Gastroesophageal sphincter (tissue), 4 donors: ENCODE results near the gene CTNND2. TPM values are rescaled to one million over a fixed set of nuclear protein-coding genes. Genes with fewer than 3 reads are reported as not detected.

Experiments
- ATAC-seq: fragments of 150-250 bp; one replicate; pipeline ENCODE4 v1.9.1; 2016; ENCODE audit warnings: mild to moderate bottlenecking, moderate library complexity
- H3K27ac ChIP-seq, 4 donors: fragments of 200-600 bp; sonication (generic) in 3 of 4; 1 replicate in 3 of 4; 2 replicates in 1 of 4; pipeline ENCODE4 v1.5.1; 2016 to 2019
- H3K27me3 ChIP-seq: fragments of 200-600 bp; sonication (generic); one replicate; pipeline ENCODE4 v1.5.1; 2019
- H3K36me3 ChIP-seq, 2 donors: fragments of 200-600 bp; sonication (generic); one replicate each; pipeline ENCODE4 v1.5.1; 2019; ENCODE audit warnings: control low read depth in 1 of 2
- H3K4me1 ChIP-seq, 3 donors: fragments of 200-600 bp; sonication (generic); 1 replicate in 2 of 3; 2 replicates in 1 of 3; pipeline ENCODE4 v1.5.1; 2016 to 2019; ENCODE audit warnings: control low read depth in 2 of 3
- H3K4me3 ChIP-seq, 2 donors: fragments of 200-600 bp; sonication (generic); one replicate each; pipeline ENCODE4 v1.5.1; 2019; ENCODE audit warnings: mild to moderate bottlenecking in 1 of 2, moderate library complexity in 1 of 2
- H3K9me3 ChIP-seq, 3 donors: fragments of 200-600 bp; sonication (generic); one replicate each; pipeline ENCODE4 v1.5.1; 2017 to 2019; ENCODE audit warnings: control low read depth in 2 of 3
- CTCF ChIP-seq, 4 experiments: fragments of 200-600 bp in 2 of 4; fragments of 450-650 bp in 2 of 4; sonication (generic) in 1 of 4; IDR thresholded peaks; one replicate each; pipeline ENCODE4 v1.5.1; 2017 to 2019; ENCODE audit warnings: antibody characterized with exemption in 4 of 4, mild to moderate bottlenecking in 2 of 4, moderate library complexity in 2 of 4
- EP300 ChIP-seq: sonication (generic); formaldehyde crosslinking; IDR thresholded peaks from one replicate; pipeline ENCODE4 v1.6.1; 2017; ENCODE audit warnings: antibody characterized with exemption, mild to moderate bottlenecking
- POLR2A ChIP-seq, 2 donors: fragments of 450-650 bp; IDR thresholded peaks; one replicate each; pipeline ENCODE4 v1.6.1; 2017; ENCODE audit warnings: antibody characterized with exemption in 2 of 2, mild to moderate bottlenecking in 2 of 2, moderate library complexity in 1 of 2
- POLR2AphosphoS5 ChIP-seq: sonication (generic); formaldehyde crosslinking; IDR thresholded peaks from one replicate; pipeline ENCODE4 v1.6.1; 2017; ENCODE audit warnings: antibody characterized with exemption
- WGBS, 2 donors: methylation state at CpG; one replicate each; pipeline ENCODE4 v1.1.5; 2018; ENCODE audit warnings: low coverage in 1 of 2; 5-methylcytosine and 5-hydroxymethylcytosine counted together
- total RNA-seq, 4 donors: library from RNA; depleted of rRNA; stranded (reverse); fragments of >200 nt; gene quantifications; one replicate each; pipeline ENCODE4 v1.1.0, GENCODE V29; 2016

CTNND2 gene
- total RNA-seq, 4 donors from 2014 or later: 0.40 to 3.1 (median 1.9) TPM

- no peak overlapping the region for H3K27ac ChIP-seq
- no peaks in the 10 kb centered on the region for H3K4me1 ChIP-seq
- no peak overlapping the region for H3K4me3 ChIP-seq
- TF ChIP-seq POLR2AphosphoS5: no peak
- TF ChIP-seq POLR2A (IDR thresholded peaks at IDR 0.05): no peak
- no peak for TF ChIP-seq EP300
- TF ChIP-seq CTCF (IDR thresholded peaks at IDR 0.05): no peak
- peaks cover 6% of the 10 kb centered on the region for H3K27me3 ChIP-seq
- H3K36me3 ChIP-seq: no peaks in the 10 kb centered on the region
- WGBS, 2 donors: 58 to 77% methylated on average over 1 of the region's 1 CpG
- no peak for ATAC-seq
- no peaks in the 10 kb centered on the region for H3K9me3 ChIP-seq
Measured at GRCh38 chr5:11306365-11306764, 597.9 kb downstream of the CTNND2 start.

- Histone ChIP-seq H3K9me3 (no peaks in the 10 kb centered on the region), H3K27me3 (peaks cover 6% of the 10 kb centered on the region), H3K4me1 (no peaks in the 10 kb centered on the region), H3K4me3 (no peak overlapping the region), H3K36me3 (no peaks in the 10 kb centered on the region), H3K27ac (no peak overlapping the region)
- 78 to 100% methylated on average over 1 to 2 of the region's 3 CpGs for WGBS, 2 donors
- ATAC-seq: no peak
- no peak for TF ChIP-seq POLR2AphosphoS5
- no peak for TF ChIP-seq POLR2A (IDR thresholded peaks at IDR 0.05)
- TF ChIP-seq CTCF (IDR thresholded peaks at IDR 0.05): no peak
- TF ChIP-seq EP300: no peak
Measured at GRCh38 chr5:11305245-11305644, 599.0 kb downstream of the CTNND2 start.

GRCh38 chr5:11304641-11305040 is 599.6 kb downstream of the CTNND2 start:
- ATAC-seq: no peak
- TF ChIP-seq POLR2A (IDR thresholded peaks at IDR 0.05): no peak
- TF ChIP-seq EP300: no peak
- TF ChIP-seq POLR2AphosphoS5: no peak
- no peak for TF ChIP-seq CTCF (IDR thresholded peaks at IDR 0.05)
- Histone ChIP-seq H3K4me1 (no peaks in the 10 kb centered on the region), H3K4me3 (no peak overlapping the region), H3K36me3 (no peaks in the 10 kb centered on the region), H3K27me3 (peaks cover 6% of the 10 kb centered on the region), H3K27ac (no peak overlapping the region), H3K9me3 (no peaks in the 10 kb centered on the region)
- WGBS, 2 donors: 65 to 77% methylated on average over 3 to 5 of the region's 7 CpGs

GRCh38 chr5:11302663-11303062 is 601.6 kb downstream of the CTNND2 start:
- 60 to 85% methylated on average over 1 to 2 of the region's 2 CpGs for WGBS, 2 donors
- Histone ChIP-seq H3K4me1 (no peaks in the 10 kb centered on the region), H3K9me3 (no peaks in the 10 kb centered on the region), H3K4me3 (no peak overlapping the region), H3K27me3 (peaks cover 6% of the 10 kb centered on the region), H3K27ac (no peak overlapping the region), H3K36me3 (no peaks in the 10 kb centered on the region)
- ATAC-seq: no peak
- TF ChIP-seq POLR2AphosphoS5 (no peak), CTCF (IDR thresholded peaks at IDR 0.05) (no peak)

GRCh38 chr5:11301171-11301570 is 603.1 kb downstream of the CTNND2 start:
- Histone ChIP-seq H3K27me3 (peaks cover 6% of the 10 kb centered on the region), H3K4me1 (no peaks in the 10 kb centered on the region), H3K4me3 (no peak overlapping the region), H3K27ac (no peak overlapping the region), H3K36me3 (no peaks in the 10 kb centered on the region), H3K9me3 (no peaks in the 10 kb centered on the region)
- WGBS, 2 donors: 42 to 51% methylated on average over 4 to 8 of the region's 9 CpGs
- no peak for TF ChIP-seq CTCF (IDR thresholded peaks at IDR 0.05)
- TF ChIP-seq POLR2AphosphoS5: no peak
- no peak for TF ChIP-seq POLR2A (IDR thresholded peaks at IDR 0.05)
- TF ChIP-seq EP300: no peak
- ATAC-seq: no peak
